ENCODE results near the gene PKP2. TPM values are rescaled to one million over a fixed set of nuclear protein-coding genes. Genes with fewer than 3 reads are reported as not detected.
A peak's percentile ranks its signal among the peaks of the same experiment; 100 is the strongest.

Gene PKP2
- total and polyA plus RNA-seq, 9 of the 15 experiments (the other 6 are each of a cell fraction or from before 2014, with no cell fraction given), result 1.6 to 4.2 (median 2.8) TPM

- TF ChIP-seq ZNF75A (CRISPR knock-in tag; IDR thresholded peaks at IDR 0.05) (no peak), EWSR1 (IDR thresholded peaks at IDR 0.05; ENCODE audit: borderline replicate concordance, low read depth, partially characterized antibody) (no peak), NR2C2 (CRISPR knock-in tag; IDR thresholded peaks at IDR 0.05) (0 out of 2 replicates have a peak, but pooled peaks have one; percentile 32), NR2C2 (tag; IDR thresholded peaks at IDR 0.05) (no peak), PRMT5 (CRISPR knock-in tag; IDR thresholded peaks at IDR 0.05) (no peak), ELK1 (CRISPR knock-in tag; IDR thresholded peaks at IDR 0.05) (no peak), KLF1 (tag; IDR thresholded peaks at IDR 0.05) (no peak), ZNF121 (CRISPR knock-in tag; conservative IDR thresholded peaks at IDR 0.05) (no peak), ZNF507 (tag; conservative IDR thresholded peaks at IDR 0.05) (no peak), TEAD2 (tag; IDR thresholded peaks at IDR 0.05) (no peak), SNIP1 (IDR thresholded peaks at IDR 0.05; ENCODE audit: low read depth) (no peak), BACH1 (tag; IDR thresholded peaks at IDR 0.05) (no peak), CHD4 (IDR thresholded peaks at IDR 0.05; ENCODE audit: insufficient read depth, insufficient replicate concordance, low read depth, low read length, poor library complexity, severe bottlenecking) (no peak), NFATC3 (IDR thresholded peaks at IDR 0.05) (no peak), ZNF354B (CRISPR knock-in tag; IDR thresholded peaks at IDR 0.05) (no peak), ZNF41 (CRISPR knock-in tag; conservative IDR thresholded peaks at IDR 0.05) (no peak), SUPT5H (IDR thresholded peaks at IDR 0.05) (peak; percentile 94), SIRT6 (IDR thresholded peaks at IDR 0.05; ENCODE audit: low read depth, low read length) (no peak)
- TF ChIP-seq, protein P1, sequence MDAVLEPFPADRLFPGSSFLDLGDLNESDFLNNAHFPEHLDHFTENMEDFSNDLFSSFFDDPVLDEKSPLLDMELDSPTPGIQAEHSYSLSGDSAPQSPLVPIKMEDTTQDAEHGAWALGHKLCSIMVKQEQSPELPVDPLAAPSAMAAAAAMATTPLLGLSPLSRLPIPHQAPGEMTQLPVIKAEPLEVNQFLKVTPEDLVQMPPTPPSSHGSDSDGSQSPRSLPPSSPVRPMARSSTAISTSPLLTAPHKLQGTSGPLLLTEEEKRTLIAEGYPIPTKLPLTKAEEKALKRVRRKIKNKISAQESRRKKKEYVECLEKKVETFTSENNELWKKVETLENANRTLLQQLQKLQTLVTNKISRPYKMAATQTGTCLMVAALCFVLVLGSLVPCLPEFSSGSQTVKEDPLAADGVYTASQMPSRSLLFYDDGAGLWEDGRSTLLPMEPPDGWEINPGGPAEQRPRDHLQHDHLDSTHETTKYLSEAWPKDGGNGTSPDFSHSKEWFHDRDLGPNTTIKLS (IDR thresholded peaks at IDR 0.05; ENCODE audit: borderline replicate concordance, low read depth), result peak; percentile 17; the same call in 1 of the 2 replicates
- TF ChIP-seq, protein P2, sequence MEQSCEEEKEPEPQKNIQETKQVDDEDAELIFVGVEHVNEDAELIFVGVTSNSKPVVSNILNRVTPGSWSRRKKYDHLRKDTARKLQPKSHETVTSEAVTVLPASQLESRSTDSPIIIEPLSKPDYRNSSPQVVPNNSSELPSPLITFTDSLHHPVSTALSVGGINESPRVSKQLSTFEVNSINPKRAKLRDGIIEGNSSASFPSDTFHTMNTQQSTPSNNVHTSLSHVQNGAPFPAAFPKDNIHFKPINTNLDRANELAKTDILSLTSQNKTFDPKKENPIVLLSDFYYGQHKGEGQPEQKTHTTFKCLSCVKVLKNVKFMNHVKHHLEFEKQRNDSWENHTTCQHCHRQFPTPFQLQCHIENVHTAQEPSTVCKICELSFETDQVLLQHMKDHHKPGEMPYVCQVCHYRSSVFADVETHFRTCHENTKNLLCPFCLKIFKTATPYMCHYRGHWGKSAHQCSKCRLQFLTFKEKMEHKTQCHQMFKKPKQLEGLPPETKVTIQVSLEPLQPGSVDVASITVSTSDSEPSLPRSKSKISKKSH (CRISPR knock-in tag; IDR thresholded peaks at IDR 0.05), result no peak
Observed at GRCh38 chr12:32755654-32756475, 140.7 kb downstream of the PKP2 start, which contains the start of gene YARS2 (continued).
